Right forelimb (tissue), 1 donor: ENCODE results near the gene RPL18.
"Not testable (repeated sequence)": the region's sequence is repeated elsewhere in the genome, so short reads cannot be mapped to it uniquely, and the experiment has no call there.

Experiments
- DNase-seq: peaks from one replicate; pipeline ENCODE4 v3.0.0-alpha.2; 2018

The RPL18 gene

GRCh38 chr19:48618916-48619691 is at the start of gene RPL18, which contains the start of gene SPHK2:
Gene RPL18 (minus strand): TSS chr19:48619178. CDS start chr19:48619143, 35 bp downstream.
Gene SPHK2 (plus strand): TSS chr19:48619506. CDS start chr19:48620515, 1,009 bp downstream.
- DNase-seq: peak; percentile 99

DNA sequence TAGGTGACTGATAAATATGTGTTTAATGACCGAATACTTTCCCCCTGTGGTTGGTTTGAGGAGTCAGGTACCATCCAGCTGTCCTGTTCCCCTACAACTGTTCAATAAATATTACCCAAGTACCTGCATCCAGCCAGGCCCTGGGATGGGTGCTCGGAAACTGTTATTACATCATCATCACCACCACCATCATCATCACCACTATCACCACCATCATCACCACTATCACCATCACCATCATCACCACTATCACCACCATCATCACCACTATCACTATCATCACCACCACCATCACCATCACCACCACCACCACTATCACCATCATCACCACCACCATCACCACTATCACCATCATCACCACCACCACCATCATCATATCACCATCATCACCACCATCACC is 49.8 kb upstream of the RPL18 start:
- no peak for DNase-seq

- DNase-seq: no peak
Observed at GRCh38 chr19:48668332-48668731, 49.4 kb upstream of the RPL18 start.

GRCh38 chr19:48665786-48666185 is 46.8 kb upstream of the RPL18 start:
- no peak for DNase-seq

GRCh38 chr19:48664476-48664875 is 45.5 kb upstream of the RPL18 start:
- no peak for DNase-seq

GRCh38 chr19:48663667-48664066 is 44.7 kb upstream of the RPL18 start:
- no peak for DNase-seq

GRCh38 chr19:48661711-48662090 is 42.7 kb upstream of the RPL18 start:
- no peak for DNase-seq

DNA sequence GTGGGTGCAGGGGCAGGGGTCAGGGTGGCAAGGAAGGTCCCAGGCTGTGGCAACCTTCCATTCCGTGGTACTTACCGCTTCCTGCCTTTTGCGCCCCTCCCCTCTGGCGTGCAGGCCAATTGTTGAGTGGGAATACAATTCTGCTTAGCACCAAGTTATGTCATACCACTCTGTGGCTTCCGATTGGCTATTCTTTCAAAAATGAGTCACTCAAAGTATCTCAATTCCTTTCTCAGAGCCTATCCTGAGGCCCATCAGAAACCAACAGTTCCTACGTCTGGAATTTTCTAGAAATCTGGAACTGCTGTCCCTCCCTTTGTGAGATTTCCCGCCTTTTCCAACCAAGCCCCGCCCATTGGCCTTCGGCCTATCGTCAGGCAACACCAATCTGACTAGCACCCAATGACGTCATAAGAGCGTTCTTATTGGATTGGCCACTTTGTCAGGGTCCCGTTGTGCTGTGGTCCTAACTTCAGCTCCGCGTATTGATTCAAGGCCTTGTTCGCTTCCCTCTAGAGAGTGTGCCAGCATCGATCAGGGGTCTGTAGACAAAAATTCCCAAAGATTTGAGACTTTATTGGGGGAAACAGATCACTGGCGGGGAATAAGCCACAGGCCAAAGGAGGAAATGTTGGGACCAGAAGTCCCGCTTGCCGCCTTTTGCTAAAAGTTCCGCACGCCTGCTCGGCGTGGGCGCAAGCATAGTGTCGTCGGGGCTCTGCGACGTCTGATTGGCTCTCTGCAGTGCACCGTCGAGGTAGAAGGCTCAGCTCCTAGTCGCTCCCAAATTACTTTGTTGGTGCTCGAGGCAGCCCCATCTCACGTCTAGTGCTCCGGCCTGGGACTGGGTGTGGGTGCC is 42.1 kb upstream of the RPL18 start:
- DNase-seq: peak; percentile 82

DNA sequence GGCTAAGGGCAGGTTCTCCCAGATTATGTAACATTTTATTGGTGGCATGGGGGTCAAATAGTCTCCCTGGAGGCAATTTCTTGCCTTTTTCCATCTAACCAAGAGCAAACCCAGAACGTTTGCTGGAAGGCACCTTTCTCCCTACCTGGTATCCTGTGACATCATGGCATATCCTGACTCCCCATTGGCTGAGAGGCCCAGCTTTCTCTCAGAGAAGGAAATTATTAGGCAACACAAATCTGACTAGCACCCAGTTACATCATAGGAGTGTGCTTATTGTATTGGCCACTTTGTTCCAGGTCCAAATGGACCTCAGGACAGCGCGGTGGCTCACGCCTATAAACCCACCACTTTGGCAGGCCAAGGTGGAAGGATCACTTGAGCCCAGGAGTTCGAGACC is 40.8 kb upstream of the RPL18 start:
- DNase-seq: no peak

DNA sequence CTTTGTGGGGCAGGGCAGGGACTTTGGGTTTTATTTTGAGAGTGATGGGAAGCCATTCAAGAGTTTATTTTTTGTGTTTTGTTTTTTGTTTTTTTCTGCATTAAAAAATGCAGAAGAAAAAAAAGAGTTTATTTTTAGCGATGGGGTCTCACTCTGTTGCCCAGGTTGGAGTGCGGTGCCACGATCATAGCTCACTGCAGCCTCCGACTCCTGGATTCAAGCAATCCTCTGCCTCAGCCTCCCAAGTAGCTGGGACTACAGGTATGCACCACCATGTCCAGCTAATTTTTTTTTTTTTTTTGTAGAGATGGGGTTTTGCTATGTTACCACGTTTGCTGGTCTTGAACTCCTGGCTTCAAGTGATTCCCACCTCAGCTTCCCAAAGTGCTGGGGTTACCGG is 39.5 kb upstream of the RPL18 start:
- no peak for DNase-seq

- DNase-seq: not testable (repeated sequence)
Observed at GRCh38 chr19:48657828-48658227, 38.9 kb upstream of the RPL18 start.

- no peak for DNase-seq
Observed at GRCh38 chr19:48656840-48657474, 38.0 kb upstream of the RPL18 start.

DNA sequence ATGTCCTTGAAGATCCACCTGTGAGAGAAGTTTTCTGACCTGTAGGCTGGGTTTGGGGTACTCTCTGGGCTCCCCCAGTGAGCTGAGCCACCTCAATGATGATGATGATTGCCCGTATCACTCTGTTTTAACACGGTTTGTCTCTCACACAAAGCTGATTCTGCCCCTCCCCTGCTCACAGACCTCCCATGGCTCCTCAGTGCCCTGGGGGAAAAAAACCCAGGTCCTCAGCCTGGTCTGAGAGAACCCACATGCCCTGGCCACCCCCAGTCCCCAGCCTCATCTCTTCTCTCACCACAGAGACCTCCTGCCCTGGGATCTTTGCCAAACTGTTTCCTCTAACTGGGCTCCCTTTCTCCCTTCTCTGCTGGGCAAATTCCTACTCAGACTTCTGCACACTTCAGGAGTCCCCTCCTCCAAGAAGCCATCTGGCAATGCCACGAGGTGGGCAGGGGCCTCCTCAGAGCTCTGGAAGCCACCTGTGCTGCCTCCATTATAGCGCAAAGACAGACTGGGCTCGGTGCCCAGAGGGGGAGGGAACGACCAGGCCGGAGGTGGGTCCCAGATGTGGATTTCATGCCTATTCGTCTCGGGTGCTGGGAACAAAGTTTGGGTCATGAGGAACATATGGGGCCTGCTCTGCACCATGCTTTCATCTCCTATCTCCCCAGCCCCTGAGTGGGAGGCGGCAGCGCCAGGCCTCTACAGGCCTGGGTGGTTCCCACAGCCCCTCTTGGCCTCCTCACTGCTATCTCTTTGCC is 35.5 kb upstream of the RPL18 start:
- peak; percentile 77 for DNase-seq

- DNase-seq: no peak
Observed at GRCh38 chr19:48651683-48652048, 32.7 kb upstream of the RPL18 start.

GRCh38 chr19:48650974-48651682 is 32.1 kb upstream of the RPL18 start:
- DNase-seq: no peak

DNA sequence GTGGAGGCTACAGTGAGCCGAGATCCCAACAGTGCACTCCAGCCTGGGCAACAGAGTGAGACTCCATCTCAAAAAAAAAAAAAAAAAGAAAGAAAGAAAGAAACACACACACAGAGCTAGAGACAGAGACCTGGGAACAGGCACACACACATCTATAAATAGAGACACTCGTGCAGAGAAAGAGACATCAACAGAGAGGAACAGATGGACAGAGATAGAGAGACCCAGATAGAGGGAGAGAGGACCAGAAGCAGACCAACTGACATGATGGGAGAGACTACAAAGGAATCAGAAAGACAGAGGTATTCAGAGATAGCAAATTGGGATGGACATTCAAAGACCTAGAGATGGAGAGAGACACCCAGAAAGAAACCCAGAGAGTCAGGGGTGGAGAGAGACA is 29.2 kb upstream of the RPL18 start:
- no peak for DNase-seq

GRCh38 chr19:48646722-48647216 is 27.8 kb upstream of the RPL18 start:
- DNase-seq: no peak

- DNase-seq: peak; percentile 94
Observed at GRCh38 chr19:48646001-48646721, 27.2 kb upstream of the RPL18 start, which contains the start of gene CA11. Gene CA11 (minus strand): TSS chr19:48646187. CDS start chr19:48645632, 555 bp downstream.

- DNase-seq: no peak
Observed at GRCh38 chr19:48645620-48646000, 26.6 kb upstream of the RPL18 start.

- peak; percentile 77 for DNase-seq
Observed at GRCh38 chr19:48644839-48645619, 26.1 kb upstream of the RPL18 start.
